ENCODE results near the gene SLC8A3.

The SLC8A3 gene

GRCh38 chr14:70018713-70019211 lies 170.0 kb downstream of the SLC8A3 start:
- peaks cover 2% of the 10 kb centered on the region for H3K36me3 Mint-ChIP-seq (ENCODE audit: insufficient read depth)
- no peaks in the 10 kb centered on the region for H3K9me3 Mint-ChIP-seq
- peak overlapping the region in 1 of 2 donors; percentile 16 for H3K27ac Mint-ChIP-seq
- no peak for ATAC-seq (replicated peaks)
- peaks cover 0 to 5% of the 10 kb centered on the region in 2 donors for H3K4me1 Mint-ChIP-seq (ENCODE audit: low read depth in 2 of 2)
- peaks cover 26 to 40% of the 10 kb centered on the region in 2 donors for H3K27me3 Mint-ChIP-seq
- peak overlapping the region in 1 of 2 donors; percentile 30 for H3K4me3 Mint-ChIP-seq
- no peak for DNase-seq

GRCh38 chr14:70018230-70018629 lies 170.5 kb downstream of the SLC8A3 start:
- Mint-ChIP-seq H3K36me3 (ENCODE audit: insufficient read depth) (peaks cover 2% of the 10 kb centered on the region), H3K27me3 (peaks cover 29 to 42% of the 10 kb centered on the region in 2 donors), H3K4me1 (ENCODE audit: low read depth in 2 of 2) (peaks cover 0 to 5% of the 10 kb centered on the region in 2 donors), H3K27ac (no peak overlapping the region), H3K9me3 (no peaks in the 10 kb centered on the region), H3K4me3 (peak overlapping the region in 1 of 2 donors; percentile 30)
- ATAC-seq (replicated peaks), result no peak
- no peak for DNase-seq

GRCh38 chr14:70014406-70015095 lies 174.2 kb downstream of the SLC8A3 start:
- Mint-ChIP-seq H3K4me3 (no peak overlapping the region), H3K27me3 (peaks cover 42 to 53% of the 10 kb centered on the region in 2 donors), H3K27ac (no peak overlapping the region), H3K36me3 (ENCODE audit: insufficient read depth) (peaks cover 2% of the 10 kb centered on the region), H3K4me1 (ENCODE audit: low read depth in 2 of 2) (peaks cover 0 to 5% of the 10 kb centered on the region in 2 donors), H3K9me3 (no peaks in the 10 kb centered on the region)
- no peak for DNase-seq
- no peak for ATAC-seq (replicated peaks)

- Mint-ChIP-seq H3K27me3 (peaks cover 42 to 53% of the 10 kb centered on the region in 2 donors), H3K9me3 (no peaks in the 10 kb centered on the region), H3K27ac (no peak overlapping the region), H3K4me1 (ENCODE audit: low read depth in 2 of 2) (peaks cover 0 to 2% of the 10 kb centered on the region in 2 donors), H3K4me3 (no peak overlapping the region), H3K36me3 (ENCODE audit: insufficient read depth) (peaks cover 2% of the 10 kb centered on the region)
- no peak for ATAC-seq (replicated peaks)
- no peak for DNase-seq
These were observed 175.4 kb downstream of the SLC8A3 start for GRCh38 chr14:70013271-70013873.

- DNase-seq (no peak), ATAC-seq (replicated peaks) (no peak)
- Mint-ChIP-seq H3K36me3 (ENCODE audit: insufficient read depth) (peaks cover 2% of the 10 kb centered on the region), H3K4me1 (ENCODE audit: low read depth in 2 of 2) (no peaks in the 10 kb centered on the region), H3K9me3 (no peaks in the 10 kb centered on the region), H3K27me3 (peaks cover 41 to 48% of the 10 kb centered on the region in 2 donors), H3K4me3 (no peak overlapping the region), H3K27ac (no peak overlapping the region)
These were observed 177.0 kb downstream of the SLC8A3 start for GRCh38 chr14:70011708-70012107.

GRCh38 chr14:70011098-70011497 lies 177.7 kb downstream of the SLC8A3 start:
- Mint-ChIP-seq H3K4me3 (no peak overlapping the region), H3K4me1 (ENCODE audit: low read depth in 2 of 2) (no peaks in the 10 kb centered on the region), H3K9me3 (no peaks in the 10 kb centered on the region), H3K27me3 (peaks cover 41 to 44% of the 10 kb centered on the region in 2 donors), H3K36me3 (ENCODE audit: insufficient read depth) (peaks cover 2% of the 10 kb centered on the region), H3K27ac (no peak overlapping the region)
- no peak for ATAC-seq (replicated peaks)
- no peak for DNase-seq

GRCh38 chr14:70009961-70010360 lies 178.8 kb downstream of the SLC8A3 start:
- Mint-ChIP-seq H3K4me1 (ENCODE audit: low read depth in 2 of 2) (no peaks in the 10 kb centered on the region), H3K27ac (no peak overlapping the region), H3K9me3 (no peaks in the 10 kb centered on the region), H3K36me3 (ENCODE audit: insufficient read depth) (no peaks in the 10 kb centered on the region), H3K27me3 (peaks cover 31 to 45% of the 10 kb centered on the region in 2 donors), H3K4me3 (no peak overlapping the region)
- no peak for ATAC-seq (replicated peaks)
- DNase-seq, result no peak

GRCh38 chr14:70008284-70009262 lies 180.2 kb downstream of the SLC8A3 start:
- peaks cover 24 to 41% of the 10 kb centered on the region in 2 donors for H3K27me3 Mint-ChIP-seq
- no peak overlapping the region for H3K4me3 Mint-ChIP-seq
- H3K27ac Mint-ChIP-seq, result no peak overlapping the region
- no peaks in the 10 kb centered on the region for H3K4me1 Mint-ChIP-seq (ENCODE audit: low read depth in 2 of 2)
- DNase-seq (no peak), ATAC-seq (replicated peaks) (no peak)
- no peaks in the 10 kb centered on the region for H3K36me3 Mint-ChIP-seq (ENCODE audit: insufficient read depth)
- no peaks in the 10 kb centered on the region for H3K9me3 Mint-ChIP-seq

- Mint-ChIP-seq H3K4me3 (no peak overlapping the region), H3K27me3 (peaks cover 11 to 42% of the 10 kb centered on the region in 2 donors), H3K9me3 (no peaks in the 10 kb centered on the region), H3K4me1 (ENCODE audit: low read depth in 2 of 2) (no peaks in the 10 kb centered on the region), H3K36me3 (ENCODE audit: insufficient read depth) (no peaks in the 10 kb centered on the region), H3K27ac (no peak overlapping the region)
- ATAC-seq (replicated peaks) (no peak), DNase-seq (no peak)
These were observed 182.1 kb downstream of the SLC8A3 start for GRCh38 chr14:70006699-70007098.

GRCh38 chr14:70005281-70005805 lies 183.4 kb downstream of the SLC8A3 start:
- H3K4me1 Mint-ChIP-seq (ENCODE audit: low read depth in 2 of 2), result no peaks in the 10 kb centered on the region
- no peak overlapping the region for H3K4me3 Mint-ChIP-seq
- DNase-seq (no peak), ATAC-seq (replicated peaks) (no peak)
- no peak overlapping the region for H3K27ac Mint-ChIP-seq
- H3K27me3 Mint-ChIP-seq, result peaks cover 18 to 53% of the 10 kb centered on the region in 2 donors
- H3K9me3 Mint-ChIP-seq, result no peaks in the 10 kb centered on the region
- no peaks in the 10 kb centered on the region for H3K36me3 Mint-ChIP-seq (ENCODE audit: insufficient read depth)

GRCh38 chr14:70004791-70005190 lies 184.0 kb downstream of the SLC8A3 start:
- Mint-ChIP-seq H3K9me3 (no peaks in the 10 kb centered on the region), H3K27me3 (peaks cover 18 to 58% of the 10 kb centered on the region in 2 donors), H3K4me1 (ENCODE audit: low read depth in 2 of 2) (no peaks in the 10 kb centered on the region), H3K27ac (no peak overlapping the region), H3K36me3 (ENCODE audit: insufficient read depth) (no peaks in the 10 kb centered on the region), H3K4me3 (no peak overlapping the region)
- ATAC-seq (replicated peaks) (no peak), DNase-seq (no peak)

GRCh38 chr14:70002589-70003346 lies 186.0 kb downstream of the SLC8A3 start:
- Mint-ChIP-seq H3K4me1 (ENCODE audit: low read depth in 2 of 2) (no peaks in the 10 kb centered on the region), H3K27me3 (peaks cover 18 to 78% of the 10 kb centered on the region in 2 donors)

More at GRCh38 chr14:70002589-70003346, 186.0 kb downstream of the SLC8A3 start:
- Mint-ChIP-seq H3K36me3 (ENCODE audit: insufficient read depth) (no peaks in the 10 kb centered on the region), H3K27ac (no peak overlapping the region), H3K4me3 (no peak overlapping the region), H3K9me3 (no peaks in the 10 kb centered on the region)
- DNase-seq (no peak), ATAC-seq (replicated peaks) (no peak)
